Mesothelial cell of epicardium (in vitro differentiated cells): Measurements from ENCODE around the gene DGKI. TPM values are rescaled to one million over a fixed set of nuclear protein-coding genes. Genes with fewer than 3 reads are reported as not detected.
"Not testable (repeated sequence)": the region's sequence is repeated elsewhere in the genome, so short reads cannot be mapped to it uniquely, and the experiment has no call there.

ENCODE experiments used
- DNase-seq, 2 experiments: peaks; one replicate each; pipeline ENCODE4 v3.0.0; 2021; ENCODE audit warnings: low spot score in 2 of 2; ENCODE audit not compliant: unreplicated experiment in 2 of 2
- H3K27ac Mint-ChIP-seq: 2 replicates; pipeline ENCODE4 v1.8.0; 2021; ENCODE audit warnings: mixed read lengths
- H3K27me3 Mint-ChIP-seq: 2 replicates; pipeline ENCODE4 v1.8.0; 2021; ENCODE audit warnings: low read depth, mixed read lengths
- H3K36me3 Mint-ChIP-seq: 2 replicates; pipeline ENCODE4 v1.8.0; 2021; ENCODE audit warnings: mixed read lengths
- H3K4me1 Mint-ChIP-seq: 2 replicates; pipeline ENCODE4 v1.8.0; 2021; ENCODE audit warnings: mixed read lengths
- H3K4me3 Mint-ChIP-seq: 2 replicates; pipeline ENCODE4 v1.8.0; 2021; ENCODE audit warnings: mild to moderate bottlenecking, moderate library complexity, mixed read lengths
- H3K9me3 Mint-ChIP-seq: 2 replicates; pipeline ENCODE4 v1.8.0; 2021; ENCODE audit warnings: mixed read lengths
- total RNA-seq: library from RNA; stranded (reverse); gene quantifications from 3 replicates; pipeline ENCODE4 v1.2.1, GENCODE V29; 2021
- TF ChIP-seq, protein P1 (sequence below): fragments of 200-600 bp; sonication (generic); IDR thresholded peaks from one replicate; pipeline ENCODE4 v1.5.0; 2021; ENCODE audit warnings: antibody characterized with exemption; ENCODE audit not compliant: unreplicated experiment

The DGKI gene
- total RNA-seq, 1 donor from 2014 or later: 2.0 TPM

DNA sequence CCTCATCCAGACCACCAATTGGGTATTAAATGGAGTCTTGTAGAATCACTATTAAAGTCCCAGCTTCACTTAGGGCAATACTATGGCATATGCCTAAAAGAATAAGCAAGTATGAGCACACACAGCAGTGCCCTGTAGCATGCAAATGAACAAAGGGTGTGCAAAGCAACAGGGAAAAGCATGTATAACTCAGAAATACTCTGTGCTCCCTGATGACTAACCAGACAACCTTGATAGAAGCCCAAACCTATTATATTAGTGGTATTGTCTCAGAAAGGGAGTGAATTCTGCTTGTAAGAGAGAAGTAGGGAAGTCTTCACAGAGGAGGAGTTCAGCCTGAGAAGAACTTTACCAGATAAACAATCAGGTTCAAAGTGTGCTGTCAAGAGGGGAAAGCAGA is 131.2 kb downstream of the DGKI start:
- peaks cover 31% of the 10 kb centered on the region for H3K27me3 Mint-ChIP-seq
- no peak for DNase-seq
- no peaks in the 10 kb centered on the region for H3K4me1 Mint-ChIP-seq
- no peaks in the 10 kb centered on the region for H3K9me3 Mint-ChIP-seq
- H3K36me3 Mint-ChIP-seq: no peaks in the 10 kb centered on the region
- TF ChIP-seq, protein P1, sequence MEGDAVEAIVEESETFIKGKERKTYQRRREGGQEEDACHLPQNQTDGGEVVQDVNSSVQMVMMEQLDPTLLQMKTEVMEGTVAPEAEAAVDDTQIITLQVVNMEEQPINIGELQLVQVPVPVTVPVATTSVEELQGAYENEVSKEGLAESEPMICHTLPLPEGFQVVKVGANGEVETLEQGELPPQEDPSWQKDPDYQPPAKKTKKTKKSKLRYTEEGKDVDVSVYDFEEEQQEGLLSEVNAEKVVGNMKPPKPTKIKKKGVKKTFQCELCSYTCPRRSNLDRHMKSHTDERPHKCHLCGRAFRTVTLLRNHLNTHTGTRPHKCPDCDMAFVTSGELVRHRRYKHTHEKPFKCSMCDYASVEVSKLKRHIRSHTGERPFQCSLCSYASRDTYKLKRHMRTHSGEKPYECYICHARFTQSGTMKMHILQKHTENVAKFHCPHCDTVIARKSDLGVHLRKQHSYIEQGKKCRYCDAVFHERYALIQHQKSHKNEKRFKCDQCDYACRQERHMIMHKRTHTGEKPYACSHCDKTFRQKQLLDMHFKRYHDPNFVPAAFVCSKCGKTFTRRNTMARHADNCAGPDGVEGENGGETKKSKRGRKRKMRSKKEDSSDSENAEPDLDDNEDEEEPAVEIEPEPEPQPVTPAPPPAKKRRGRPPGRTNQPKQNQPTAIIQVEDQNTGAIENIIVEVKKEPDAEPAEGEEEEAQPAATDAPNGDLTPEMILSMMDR: no peak
- H3K27ac Mint-ChIP-seq: no peak overlapping the region
- H3K4me3 Mint-ChIP-seq: no peak overlapping the region

DNA sequence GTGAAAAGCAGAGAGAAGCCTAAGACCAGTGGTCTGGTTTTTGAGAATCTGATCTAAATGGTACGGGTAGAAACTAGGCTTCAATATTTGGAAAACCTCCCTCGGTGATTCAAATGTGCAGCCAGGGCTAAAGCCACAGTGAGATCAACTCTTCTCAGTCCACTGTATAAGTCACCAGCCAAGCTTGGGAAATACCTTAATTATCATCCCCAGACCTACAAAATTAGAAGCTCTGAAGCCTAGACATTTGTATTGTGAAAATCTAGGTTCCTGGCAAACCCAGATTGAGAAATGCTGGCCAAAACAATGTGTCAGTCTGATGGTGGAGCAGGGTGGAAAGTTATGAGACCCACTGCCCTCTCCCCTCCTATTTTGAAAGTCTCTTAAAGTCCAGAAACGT is 131.7 kb downstream of the DGKI start:
- Mint-ChIP-seq H3K4me1 (no peaks in the 10 kb centered on the region), H3K27me3 (peaks cover 31% of the 10 kb centered on the region), H3K36me3 (no peaks in the 10 kb centered on the region), H3K4me3 (no peak overlapping the region), H3K9me3 (no peaks in the 10 kb centered on the region), H3K27ac (no peak overlapping the region)
- no peak for DNase-seq
- TF ChIP-seq, protein P1: no peak

DNA sequence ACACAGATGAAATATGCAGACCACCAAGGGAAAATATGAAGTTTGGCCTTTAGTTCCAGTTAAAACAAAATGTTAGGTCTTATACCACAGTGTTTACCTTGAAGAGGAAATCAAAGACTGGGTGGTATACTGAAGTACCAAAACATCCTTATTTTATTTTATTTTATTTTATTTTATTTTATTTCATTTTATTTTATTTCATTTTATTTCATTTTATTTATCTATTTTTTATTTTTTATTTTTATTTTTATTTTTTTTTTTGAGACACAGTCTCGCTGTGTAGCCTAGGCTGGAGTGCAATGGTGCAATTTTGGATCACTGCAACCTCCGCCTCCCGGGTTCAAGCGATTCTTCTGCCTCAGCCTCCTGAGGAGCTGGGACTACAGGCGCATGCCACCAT is 140.4 kb downstream of the DGKI start:
- H3K27ac Mint-ChIP-seq, H3K4me1 Mint-ChIP-seq, H3K36me3 Mint-ChIP-seq, DNase-seq, H3K4me3 Mint-ChIP-seq: not testable (repeated sequence)
- H3K27me3 Mint-ChIP-seq: peaks cover 10% of the 10 kb centered on the region
- peaks cover 36% of the 10 kb centered on the region for H3K9me3 Mint-ChIP-seq

DNA sequence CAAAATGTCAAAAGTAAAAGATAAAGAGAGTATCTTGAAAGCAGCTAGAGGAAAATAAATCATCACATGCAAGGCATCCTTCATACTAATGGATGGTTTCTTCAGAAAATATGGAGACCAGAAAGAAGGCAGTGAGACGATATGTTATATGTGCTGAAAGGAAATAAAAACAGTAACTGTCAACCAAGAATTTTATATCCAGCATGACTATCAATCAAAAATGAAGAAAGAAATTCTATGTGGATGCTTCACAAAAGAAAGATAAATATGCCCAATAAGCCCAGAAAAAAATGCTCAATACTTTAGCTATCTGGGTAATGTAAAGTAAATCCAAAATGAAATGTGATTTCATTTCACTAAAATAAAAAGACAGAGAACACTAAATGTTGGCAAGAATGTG is 142.1 kb downstream of the DGKI start:
- Mint-ChIP-seq H3K27ac (no peak overlapping the region), H3K9me3 (peaks cover 36% of the 10 kb centered on the region), H3K36me3 (no peaks in the 10 kb centered on the region), H3K4me1 (no peaks in the 10 kb centered on the region), H3K4me3 (no peak overlapping the region), H3K27me3 (peaks cover 1% of the 10 kb centered on the region)
- TF ChIP-seq, protein P1: no peak
- no peak for DNase-seq

DNA sequence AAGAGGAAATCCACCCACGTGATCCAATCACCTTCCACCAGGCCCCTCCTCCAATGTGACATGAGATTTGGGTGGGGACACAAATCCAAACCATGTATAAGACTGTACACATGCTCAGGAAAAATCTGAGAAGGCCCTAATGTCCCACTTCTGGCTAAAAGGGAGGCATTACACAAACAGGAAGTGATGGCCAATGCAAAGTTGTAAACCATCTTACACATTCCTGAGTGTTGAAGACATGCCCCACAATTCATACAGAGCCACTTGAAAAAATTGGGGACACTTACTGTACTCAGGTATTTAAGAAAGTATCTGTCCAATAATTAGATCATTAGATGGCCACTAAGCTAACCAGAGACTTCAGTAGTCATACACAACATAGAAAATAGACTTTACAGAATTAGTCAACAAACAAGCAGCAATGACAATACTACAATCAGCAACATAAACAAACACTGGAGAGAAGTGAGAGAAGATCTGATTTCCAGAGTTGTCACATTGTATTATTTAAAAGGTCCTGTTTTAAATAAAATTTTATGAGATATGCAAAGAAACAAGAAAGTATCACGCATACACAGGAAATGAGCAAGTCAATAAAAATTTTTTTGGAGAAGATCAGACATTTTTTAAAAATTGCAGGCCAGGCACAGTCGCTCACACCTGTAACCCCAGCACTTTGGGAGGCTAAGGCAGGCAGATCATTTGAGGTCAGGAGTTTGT is 143.3 kb downstream of the DGKI start:
- TF ChIP-seq, protein P1: no peak
- Mint-ChIP-seq H3K36me3 (no peaks in the 10 kb centered on the region), H3K4me1 (no peaks in the 10 kb centered on the region), H3K4me3 (no peak overlapping the region), H3K9me3 (peaks cover 36% of the 10 kb centered on the region), H3K27ac (no peak overlapping the region), H3K27me3 (no peaks in the 10 kb centered on the region)
- DNase-seq: no peak

DNA sequence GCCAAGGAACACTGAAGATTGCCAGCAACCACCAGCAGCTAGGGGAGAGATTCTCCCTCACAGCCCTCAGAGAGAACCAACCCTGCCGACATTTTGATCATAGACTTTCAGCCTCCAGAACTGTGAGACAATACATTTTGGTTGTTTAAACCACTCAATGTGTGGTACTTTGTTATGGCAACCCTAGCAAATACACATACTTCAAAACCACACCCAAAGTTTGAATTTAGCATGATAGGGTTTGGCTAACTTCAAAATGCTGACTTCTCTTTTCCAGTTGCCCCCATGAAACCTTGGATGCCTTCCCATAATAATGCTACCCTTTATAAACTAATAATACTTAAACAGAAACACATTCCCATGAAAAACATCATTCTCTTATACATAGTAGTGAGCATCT is 149.8 kb downstream of the DGKI start:
- no peak for DNase-seq
- no peak overlapping the region for H3K4me3 Mint-ChIP-seq
- H3K36me3 Mint-ChIP-seq: no peaks in the 10 kb centered on the region
- H3K9me3 Mint-ChIP-seq: peaks cover 4% of the 10 kb centered on the region
- no peak overlapping the region for H3K27ac Mint-ChIP-seq
- no peaks in the 10 kb centered on the region for H3K4me1 Mint-ChIP-seq
- TF ChIP-seq, protein P1: no peak
- H3K27me3 Mint-ChIP-seq: no peaks in the 10 kb centered on the region
